GM18868 (cell line): ENCODE data around the gene RAVER2.
"Not testable (repeated sequence)": the region's sequence is repeated elsewhere in the genome, so short reads cannot be mapped to it uniquely, and the experiment has no call there.

Experiments used
- ATAC-seq: cut with Tn5 transposase; IDR thresholded peaks from one replicate; pipeline ENCODE4 v1.9.1; 2021; ENCODE audit warnings: mild to moderate bottlenecking, moderate library complexity; ENCODE audit not compliant: unreplicated experiment

The RAVER2 gene, protein sequence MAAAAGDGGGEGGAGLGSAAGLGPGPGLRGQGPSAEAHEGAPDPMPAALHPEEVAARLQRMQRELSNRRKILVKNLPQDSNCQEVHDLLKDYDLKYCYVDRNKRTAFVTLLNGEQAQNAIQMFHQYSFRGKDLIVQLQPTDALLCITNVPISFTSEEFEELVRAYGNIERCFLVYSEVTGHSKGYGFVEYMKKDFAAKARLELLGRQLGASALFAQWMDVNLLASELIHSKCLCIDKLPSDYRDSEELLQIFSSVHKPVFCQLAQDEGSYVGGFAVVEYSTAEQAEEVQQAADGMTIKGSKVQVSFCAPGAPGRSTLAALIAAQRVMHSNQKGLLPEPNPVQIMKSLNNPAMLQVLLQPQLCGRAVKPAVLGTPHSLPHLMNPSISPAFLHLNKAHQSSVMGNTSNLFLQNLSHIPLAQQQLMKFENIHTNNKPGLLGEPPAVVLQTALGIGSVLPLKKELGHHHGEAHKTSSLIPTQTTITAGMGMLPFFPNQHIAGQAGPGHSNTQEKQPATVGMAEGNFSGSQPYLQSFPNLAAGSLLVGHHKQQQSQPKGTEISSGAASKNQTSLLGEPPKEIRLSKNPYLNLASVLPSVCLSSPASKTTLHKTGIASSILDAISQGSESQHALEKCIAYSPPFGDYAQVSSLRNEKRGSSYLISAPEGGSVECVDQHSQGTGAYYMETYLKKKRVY

DNA sequence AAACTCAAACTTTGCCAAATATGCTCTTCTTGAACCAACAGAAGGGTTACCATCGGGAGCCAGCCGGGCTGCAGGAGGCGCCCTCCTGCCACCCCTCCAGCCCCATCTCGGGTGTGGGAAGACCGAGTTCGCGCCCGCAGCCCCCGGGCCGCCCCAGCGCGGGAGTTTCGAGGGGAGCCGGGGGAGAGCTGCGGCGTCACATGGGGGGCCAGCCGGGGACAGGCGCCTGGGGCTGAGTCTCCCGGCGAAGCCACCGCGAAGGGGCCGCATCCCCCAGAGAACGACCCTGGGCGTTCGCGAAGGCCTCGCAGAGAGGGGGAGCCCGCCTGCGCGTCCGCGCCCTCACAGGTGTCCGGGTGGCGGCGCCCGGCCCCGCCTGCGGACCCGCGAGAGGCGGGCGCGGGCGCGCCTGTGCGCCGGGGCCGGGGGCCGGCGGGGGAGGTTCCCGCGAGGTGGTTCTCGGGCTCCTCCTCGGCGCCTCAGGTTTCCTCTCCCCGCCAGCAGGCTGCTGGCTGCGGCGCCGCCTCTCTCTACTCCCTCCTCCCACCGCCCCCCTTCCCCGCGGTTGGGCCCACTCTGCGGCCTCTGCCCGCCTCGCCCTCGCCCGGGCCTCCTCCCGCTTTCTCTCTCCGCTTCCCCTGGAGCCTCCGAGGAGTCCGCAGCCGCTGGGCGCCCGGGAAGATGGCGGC is at the start of gene RAVER2:
Gene RAVER2 (plus strand): TSS at position 584 of the 689 bp plus-strand sequence. CDS start 98 bp downstream, at position 682.
- ATAC-seq = peak; percentile 53

DNA sequence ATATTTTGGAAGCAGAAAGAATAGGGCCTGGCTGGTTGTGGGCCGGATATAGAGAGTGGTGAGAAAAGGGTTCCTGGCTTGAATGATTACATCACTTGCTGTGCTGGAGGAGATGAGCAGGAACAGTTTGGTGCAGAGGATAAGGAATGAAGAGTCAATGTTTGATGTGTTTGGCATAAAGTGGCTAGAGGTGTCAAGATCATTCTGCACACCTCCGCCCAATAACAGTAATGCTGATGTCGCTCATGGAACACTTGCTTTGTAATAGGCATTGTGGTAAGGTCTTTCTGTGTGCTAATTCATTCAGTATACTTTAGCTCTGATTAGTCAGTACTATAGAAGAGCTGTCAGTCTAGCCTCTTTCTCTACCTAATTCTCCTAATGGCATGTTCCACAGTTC is 48.0 kb upstream of the RAVER2 start:
- no peak for ATAC-seq

DNA sequence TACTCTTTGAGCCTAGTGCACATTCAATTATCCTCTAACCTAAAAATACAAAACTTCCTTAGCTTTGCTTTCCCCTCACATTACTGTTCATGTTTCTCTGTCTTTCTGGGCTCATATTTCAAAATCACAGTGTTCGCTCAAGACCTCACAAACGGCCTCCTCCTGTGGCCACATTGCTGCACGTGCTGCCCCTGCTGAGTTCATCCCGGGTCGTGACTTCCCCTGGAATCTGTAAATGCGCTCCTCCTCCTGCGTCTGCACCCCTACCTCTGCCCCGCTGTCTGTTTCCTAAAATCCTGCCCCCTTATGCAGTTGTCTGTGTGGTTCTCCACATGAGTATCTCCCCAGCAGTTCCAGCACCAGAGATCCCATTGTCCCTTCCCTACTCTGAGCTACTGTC is 45.5 kb upstream of the RAVER2 start:
- ATAC-seq = no peak

- no peak for ATAC-seq
These were observed 43.8 kb upstream of the RAVER2 start for GRCh38 chr1:64701071-64701470.

DNA sequence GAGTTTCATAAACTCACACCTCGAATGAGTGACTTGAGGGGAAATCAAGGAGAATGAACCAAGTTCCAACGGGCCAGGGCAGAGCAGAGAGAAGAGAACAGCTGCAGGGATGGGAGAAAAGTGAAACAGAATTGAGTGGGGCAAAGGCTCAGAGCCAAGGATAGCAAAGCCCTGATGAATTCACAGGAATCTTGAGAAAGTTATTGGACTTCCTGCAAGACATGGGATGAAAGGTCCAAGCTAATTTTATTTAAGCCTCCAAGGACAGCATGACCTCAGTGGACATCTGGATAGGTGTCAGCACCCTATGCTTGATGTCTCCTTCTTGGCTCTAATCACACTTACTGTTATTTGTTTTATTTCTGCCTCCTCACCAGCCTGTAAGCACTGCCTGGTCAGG is 43.0 kb upstream of the RAVER2 start:
- no peak for ATAC-seq

- not testable (repeated sequence) for ATAC-seq
These were observed 42.2 kb upstream of the RAVER2 start for GRCh38 chr1:64702670-64703069.

DNA sequence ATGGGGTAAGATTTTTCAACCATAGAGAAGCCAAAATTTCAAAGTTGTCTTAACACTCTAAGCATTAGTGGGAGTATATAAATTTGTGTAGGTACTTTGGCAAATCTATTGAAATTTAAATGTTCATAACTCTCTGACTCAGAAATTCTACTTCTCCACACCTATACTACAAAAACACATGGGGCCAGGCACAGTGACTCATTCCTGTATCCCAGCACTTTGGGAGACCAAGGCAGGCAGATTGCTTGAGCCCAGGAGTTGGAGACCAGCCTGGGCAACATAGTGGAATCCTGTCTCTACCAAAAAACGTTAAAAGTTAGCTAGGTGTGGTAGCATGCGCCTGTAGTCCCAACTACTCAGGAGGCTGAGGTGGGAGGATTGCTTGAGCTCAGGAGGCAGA is 41.3 kb upstream of the RAVER2 start:
- no peak for ATAC-seq

GRCh38 chr1:64705591-64705990 is 39.3 kb upstream of the RAVER2 start:
- ATAC-seq = no peak

GRCh38 chr1:64711266-64711665 is 33.6 kb upstream of the RAVER2 start:
- ATAC-seq = no peak

GRCh38 chr1:64712049-64712448 is 32.8 kb upstream of the RAVER2 start:
- ATAC-seq = no peak

DNA sequence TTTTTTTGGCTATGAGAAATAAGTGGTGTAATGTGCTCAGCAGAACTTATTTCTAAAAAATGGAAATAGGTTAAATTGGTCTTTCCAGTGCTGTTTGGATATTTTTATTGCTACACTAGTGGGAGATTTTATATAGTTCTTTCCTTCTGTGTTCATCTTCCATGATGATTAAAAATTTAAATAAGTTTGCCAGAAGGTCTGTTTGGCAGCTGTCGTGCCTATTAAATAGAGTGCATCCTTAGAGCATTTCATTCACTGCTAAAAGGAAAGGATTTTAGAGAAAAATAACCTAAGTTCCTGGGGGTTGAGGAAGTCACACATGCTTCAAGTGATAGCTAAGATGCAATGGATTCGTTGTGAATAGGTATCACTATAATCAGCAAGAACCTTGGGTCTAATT is 29.7 kb upstream of the RAVER2 start:
- no peak for ATAC-seq

DNA sequence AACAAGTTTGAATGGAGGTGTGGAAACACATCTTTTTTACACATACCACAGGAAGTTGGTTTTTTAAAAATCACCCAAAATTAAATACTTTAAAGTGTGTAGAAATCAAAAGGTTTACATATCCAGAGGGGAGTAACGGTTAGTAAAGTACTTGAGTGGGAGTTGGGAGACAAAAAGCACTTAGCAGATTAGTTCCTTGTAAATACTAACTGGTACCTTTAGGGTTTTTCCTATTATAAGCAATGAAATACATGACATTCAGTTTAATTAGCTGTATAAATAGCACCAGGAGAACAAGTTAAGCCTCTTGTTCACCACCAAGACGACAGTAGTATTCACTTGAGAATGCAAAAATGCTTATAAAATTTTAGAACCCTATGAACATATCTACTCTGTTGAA is 23.7 kb upstream of the RAVER2 start:
- ATAC-seq = no peak

DNA sequence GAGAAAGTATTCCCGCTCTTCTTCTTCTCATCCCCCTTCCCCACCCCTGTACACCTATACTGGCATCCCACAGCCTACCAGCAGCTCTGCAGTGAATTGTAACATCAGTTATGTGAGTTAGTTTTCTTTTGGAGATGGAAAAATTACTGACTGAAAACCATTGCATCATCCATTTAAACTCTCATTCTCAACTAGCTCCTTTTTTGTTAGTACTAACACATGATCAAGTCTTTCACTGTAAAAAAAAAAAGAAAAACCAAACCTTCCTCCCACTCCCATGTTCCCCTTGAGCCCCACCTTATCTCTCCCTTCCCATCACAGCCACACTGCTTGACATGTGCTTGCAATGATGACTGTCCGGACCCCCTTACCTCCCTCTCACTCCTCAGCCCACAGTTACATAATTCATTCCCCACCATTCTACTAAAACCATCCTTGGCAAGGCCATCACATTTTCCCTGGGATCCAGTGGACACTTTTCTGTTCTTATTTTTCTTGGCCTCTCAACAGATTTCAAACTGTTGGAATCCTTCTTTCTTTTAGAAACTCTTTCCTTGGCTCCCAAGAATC is 23.2 kb upstream of the RAVER2 start:
- ATAC-seq = no peak

DNA sequence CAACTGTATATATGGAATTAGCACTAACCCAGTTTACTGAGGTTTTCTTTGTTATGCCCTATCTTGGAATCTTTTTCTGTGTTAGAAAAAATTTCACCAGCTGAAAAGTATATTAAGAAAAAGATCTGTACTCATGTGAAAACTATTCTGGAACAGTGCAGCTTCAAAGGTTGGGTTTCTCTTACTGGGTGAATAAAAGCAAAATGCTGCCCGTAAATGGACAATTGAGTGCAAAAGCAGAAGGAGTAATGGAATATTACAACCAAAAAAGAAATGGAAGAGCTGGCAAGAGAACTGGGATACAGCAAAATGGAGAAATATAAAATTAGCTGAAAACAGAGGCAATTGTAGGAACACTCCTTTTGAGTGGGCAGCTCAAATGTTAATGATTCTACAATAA is 17.0 kb upstream of the RAVER2 start:
- ATAC-seq = no peak

- no peak for ATAC-seq
These were observed 11.1 kb upstream of the RAVER2 start for GRCh38 chr1:64733581-64734286.

- no peak for ATAC-seq
These were observed 10.6 kb upstream of the RAVER2 start for GRCh38 chr1:64734287-64734652.

- not testable (repeated sequence) for ATAC-seq
These were observed 4.2 kb upstream of the RAVER2 start for GRCh38 chr1:64740687-64741086.

GRCh38 chr1:64743954-64744491 is 852 bp upstream of the RAVER2 start:
- ATAC-seq = no peak

DNA sequence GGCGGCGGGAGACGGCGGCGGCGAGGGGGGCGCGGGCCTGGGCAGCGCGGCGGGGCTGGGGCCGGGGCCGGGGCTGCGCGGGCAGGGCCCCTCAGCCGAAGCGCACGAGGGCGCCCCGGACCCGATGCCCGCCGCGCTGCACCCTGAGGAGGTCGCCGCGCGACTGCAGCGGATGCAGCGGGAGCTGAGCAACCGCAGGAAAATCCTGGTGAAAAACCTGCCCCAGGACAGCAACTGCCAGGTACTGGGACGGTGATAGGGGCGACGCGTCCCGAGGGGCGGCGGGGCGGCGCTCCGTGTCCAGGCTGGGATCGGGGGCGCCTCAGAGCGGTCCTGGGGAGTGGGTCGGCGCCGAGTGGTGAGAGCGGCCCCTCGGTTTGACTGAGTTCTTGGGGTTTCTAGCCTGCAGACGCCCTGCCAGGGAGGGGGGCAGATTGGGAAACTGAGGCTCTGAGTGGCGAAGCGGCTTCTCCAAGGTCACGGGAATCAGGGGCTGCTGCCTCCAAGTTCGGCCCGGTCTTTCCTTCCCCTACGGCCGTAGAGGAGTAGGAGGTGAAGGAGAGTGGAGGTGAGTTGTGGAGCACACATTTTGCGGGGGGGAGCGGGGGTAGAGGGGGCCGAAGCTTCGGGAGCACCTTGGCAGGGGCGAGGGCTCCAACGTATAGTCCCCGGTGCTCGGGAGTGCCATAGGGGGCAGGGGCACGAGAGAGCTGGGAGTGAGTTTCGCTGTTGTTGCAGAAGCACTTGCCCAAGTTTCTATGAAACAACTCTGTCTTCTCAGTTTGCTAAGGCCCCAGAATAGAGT is 508 bp downstream of the RAVER2 start:
- ATAC-seq = no peak
